ENCODE measurements around the gene MRPL46.
"Not testable (repeated sequence)": the region's sequence is repeated elsewhere in the genome, so short reads cannot be mapped to it uniquely, and the experiment has no call there.

- not testable (repeated sequence) for TF ChIP-seq CTCF, EZH2phosphoT487 (IDR thresholded peaks at IDR 0.05)
Measured at GRCh38 chr15:88473661-88474293, 6.6 kb upstream of the MRPL46 start.
